ENCODE results near the gene CPPED1. TPM values are rescaled to one million over a fixed set of nuclear protein-coding genes. Genes with fewer than 3 reads are reported as not detected.
"Not testable (repeated sequence)": the region's sequence is repeated elsewhere in the genome, so short reads cannot be mapped to it uniquely, and the experiment has no call there.

The CPPED1 gene
- total RNA-seq, 4 donors from 2014 or later, result 10.6 to 21.7 (median 16.7) TPM

- Histone ChIP-seq H3K4me3 (no peak overlapping the region), H3K36me3 (no peaks in the 10 kb centered on the region), H3K27ac (replicated peaks in 1 of 4) (peak overlapping the region in 3 of 4 donors; percentile 3 to 63 (median 24)), H3K4me1 (peaks cover 14 to 34% (median 29%) of the 10 kb centered on the region in 4 donors), H3K9me3 (no peaks in the 10 kb centered on the region), H3K27me3 (no peaks in the 10 kb centered on the region)
- 73% methylated on average over 9 of the region's 9 CpGs for WGBS
- intact Hi-C loops (cut with DNase I), result no loop called here
- DNase-seq (ENCODE audit: extremely low spot score), result no peak
- no peak for TF ChIP-seq POLR2AphosphoS5 (IDR thresholded peaks at IDR 0.05)
- TF ChIP-seq, protein P1, sequence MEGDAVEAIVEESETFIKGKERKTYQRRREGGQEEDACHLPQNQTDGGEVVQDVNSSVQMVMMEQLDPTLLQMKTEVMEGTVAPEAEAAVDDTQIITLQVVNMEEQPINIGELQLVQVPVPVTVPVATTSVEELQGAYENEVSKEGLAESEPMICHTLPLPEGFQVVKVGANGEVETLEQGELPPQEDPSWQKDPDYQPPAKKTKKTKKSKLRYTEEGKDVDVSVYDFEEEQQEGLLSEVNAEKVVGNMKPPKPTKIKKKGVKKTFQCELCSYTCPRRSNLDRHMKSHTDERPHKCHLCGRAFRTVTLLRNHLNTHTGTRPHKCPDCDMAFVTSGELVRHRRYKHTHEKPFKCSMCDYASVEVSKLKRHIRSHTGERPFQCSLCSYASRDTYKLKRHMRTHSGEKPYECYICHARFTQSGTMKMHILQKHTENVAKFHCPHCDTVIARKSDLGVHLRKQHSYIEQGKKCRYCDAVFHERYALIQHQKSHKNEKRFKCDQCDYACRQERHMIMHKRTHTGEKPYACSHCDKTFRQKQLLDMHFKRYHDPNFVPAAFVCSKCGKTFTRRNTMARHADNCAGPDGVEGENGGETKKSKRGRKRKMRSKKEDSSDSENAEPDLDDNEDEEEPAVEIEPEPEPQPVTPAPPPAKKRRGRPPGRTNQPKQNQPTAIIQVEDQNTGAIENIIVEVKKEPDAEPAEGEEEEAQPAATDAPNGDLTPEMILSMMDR (IDR thresholded peaks at IDR 0.05), result no peak
- TF ChIP-seq EP300 (IDR thresholded peaks at IDR 0.05), result no peak
- no peak for TF ChIP-seq POLR2A (IDR thresholded peaks at IDR 0.05; ENCODE audit: low read depth)
These were observed 1.6 kb downstream of the CPPED1 start for GRCh38 chr16:12802048-12802447.

- DNase-seq (ENCODE audit: extremely low spot score), result no peak
- H3K27ac ChIP-seq (replicated peaks in 1 of 4), result peak overlapping the region in 3 of 4 donors; percentile 3 to 63 (median 24)
- 39% methylated on average over 4 of the region's 4 CpGs for WGBS
- no peaks in the 10 kb centered on the region for H3K36me3 ChIP-seq
- no peaks in the 10 kb centered on the region for H3K27me3 ChIP-seq
- no peak for TF ChIP-seq POLR2A (IDR thresholded peaks at IDR 0.05; ENCODE audit: low read depth)
- TF ChIP-seq POLR2AphosphoS5 (IDR thresholded peaks at IDR 0.05), result peak in 1 of 2 donors; percentile 20
- TF ChIP-seq, protein P1 (IDR thresholded peaks at IDR 0.05), result no peak
- H3K4me1 ChIP-seq, result peaks cover 14 to 34% (median 29%) of the 10 kb centered on the region in 4 donors
- intact Hi-C loops (cut with DNase I), result no loop called here
- H3K9me3 ChIP-seq, result no peaks in the 10 kb centered on the region
- no peak overlapping the region for H3K4me3 ChIP-seq
These were observed 2.1 kb downstream of the CPPED1 start for GRCh38 chr16:12801511-12802042.

GRCh38 chr16:12800817-12801216 lies 2.9 kb downstream of the CPPED1 start:
- Histone ChIP-seq H3K4me1 (peaks cover 14 to 34% (median 29%) of the 10 kb centered on the region in 4 donors), H3K36me3 (no peaks in the 10 kb centered on the region), H3K27ac (replicated peaks in 1 of 4) (no peak overlapping the region), H3K27me3 (no peaks in the 10 kb centered on the region), H3K9me3 (no peaks in the 10 kb centered on the region), H3K4me3 (no peak overlapping the region)
- 69% methylated on average over 6 of the region's 6 CpGs for WGBS
- intact Hi-C loops (cut with DNase I), result no loop called here
- DNase-seq (ENCODE audit: extremely low spot score), result no peak
- TF ChIP-seq POLR2A (IDR thresholded peaks at IDR 0.05; ENCODE audit: low read depth) (no peak), POLR2AphosphoS5 (IDR thresholded peaks at IDR 0.05) (no peak), EP300 (IDR thresholded peaks at IDR 0.05) (no peak)
- TF ChIP-seq, protein P1 (IDR thresholded peaks at IDR 0.05), result no peak

GRCh38 chr16:12799996-12800395 lies 3.7 kb downstream of the CPPED1 start:
- H3K4me3 ChIP-seq; H3K9me3 ChIP-seq; DNase-seq (ENCODE audit: extremely low spot score); H3K36me3 ChIP-seq; H3K27ac ChIP-seq (replicated peaks in 1 of 4); intact Hi-C loops (cut with DNase I); H3K27me3 ChIP-seq: not testable (repeated sequence)
- H3K4me1 ChIP-seq, result peaks cover 14 to 37% (median 31%) of the 10 kb centered on the region in 4 donors
- 95% methylated on average over 5 of the region's 8 CpGs for WGBS

GRCh38 chr16:12798846-12799245 lies 4.8 kb downstream of the CPPED1 start:
- intact Hi-C loops (cut with DNase I), result no loop called here
- no peak for DNase-seq (ENCODE audit: extremely low spot score)
- WGBS, result 82% methylated on average over 5 of the region's 5 CpGs
- Histone ChIP-seq H3K4me1 (peaks cover 8 to 34% (median 23%) of the 10 kb centered on the region in 4 donors), H3K27ac (replicated peaks in 1 of 4) (no peak overlapping the region), H3K4me3 (no peak overlapping the region), H3K36me3 (no peaks in the 10 kb centered on the region), H3K27me3 (no peaks in the 10 kb centered on the region), H3K9me3 (no peaks in the 10 kb centered on the region)
- TF ChIP-seq, protein P1 (IDR thresholded peaks at IDR 0.05), result no peak
- TF ChIP-seq EP300 (IDR thresholded peaks at IDR 0.05) (no peak), POLR2A (IDR thresholded peaks at IDR 0.05; ENCODE audit: low read depth) (no peak), POLR2AphosphoS5 (IDR thresholded peaks at IDR 0.05) (no peak)
